MM.1S (cell line): ENCODE results near the gene NFATC1.

ENCODE experiments used
- EZH2 ChIP-seq: fragments of 300-600 bp; sonication (generic); optimal IDR thresholded peaks from 2 replicates; pipeline ENCODE3; 2017; ENCODE audit warnings: low read depth, mild to moderate bottlenecking, antibody characterized with exemption, low read length, mixed read lengths
- EZH2phosphoT487 ChIP-seq: fragments of 300-600 bp; sonication (generic); IDR thresholded peaks from 2 replicates; pipeline ENCODE4 v1.6.1; 2018; ENCODE audit warnings: antibody characterized with exemption, low read length
- TF ChIP-seq, protein P1 (sequence below): fragments of 300-600 bp; sonication (generic); IDR thresholded peaks from 2 replicates; pipeline ENCODE4 v1.5.1; 2016; ENCODE audit warnings: antibody characterized with exemption, low read length, mixed read lengths

DNA sequence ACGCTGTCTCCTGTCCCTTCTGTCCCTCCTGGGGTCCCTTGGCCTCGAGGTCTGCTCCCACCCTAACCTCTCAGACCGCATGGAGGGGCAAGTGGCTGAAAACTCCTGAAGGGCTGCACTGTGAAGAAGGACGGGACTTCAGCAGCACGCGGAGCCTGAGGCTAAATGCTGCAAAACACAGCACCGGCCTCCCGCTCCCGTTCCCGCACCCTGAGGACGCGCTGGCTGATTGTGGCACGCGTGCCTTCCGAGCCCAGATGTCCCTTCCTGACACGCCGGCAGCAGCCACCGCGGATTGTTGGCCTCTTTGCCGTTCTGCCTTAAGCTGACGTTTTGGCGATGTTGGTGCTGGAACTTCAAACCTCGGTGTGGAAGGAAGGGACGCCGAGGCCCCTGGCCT lies 158.0 kb downstream of the NFATC1 start:
- TF ChIP-seq, protein P1, sequence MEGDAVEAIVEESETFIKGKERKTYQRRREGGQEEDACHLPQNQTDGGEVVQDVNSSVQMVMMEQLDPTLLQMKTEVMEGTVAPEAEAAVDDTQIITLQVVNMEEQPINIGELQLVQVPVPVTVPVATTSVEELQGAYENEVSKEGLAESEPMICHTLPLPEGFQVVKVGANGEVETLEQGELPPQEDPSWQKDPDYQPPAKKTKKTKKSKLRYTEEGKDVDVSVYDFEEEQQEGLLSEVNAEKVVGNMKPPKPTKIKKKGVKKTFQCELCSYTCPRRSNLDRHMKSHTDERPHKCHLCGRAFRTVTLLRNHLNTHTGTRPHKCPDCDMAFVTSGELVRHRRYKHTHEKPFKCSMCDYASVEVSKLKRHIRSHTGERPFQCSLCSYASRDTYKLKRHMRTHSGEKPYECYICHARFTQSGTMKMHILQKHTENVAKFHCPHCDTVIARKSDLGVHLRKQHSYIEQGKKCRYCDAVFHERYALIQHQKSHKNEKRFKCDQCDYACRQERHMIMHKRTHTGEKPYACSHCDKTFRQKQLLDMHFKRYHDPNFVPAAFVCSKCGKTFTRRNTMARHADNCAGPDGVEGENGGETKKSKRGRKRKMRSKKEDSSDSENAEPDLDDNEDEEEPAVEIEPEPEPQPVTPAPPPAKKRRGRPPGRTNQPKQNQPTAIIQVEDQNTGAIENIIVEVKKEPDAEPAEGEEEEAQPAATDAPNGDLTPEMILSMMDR: no peak
- TF ChIP-seq EZH2phosphoT487: no peak
- TF ChIP-seq EZH2: no peak
